Endothelial cell of umbilical vein (primary cell): ENCODE data around the gene IFI35. TPM values are rescaled to one million over a fixed set of nuclear protein-coding genes. Genes with fewer than 3 reads are reported as not detected.

ENCODE experiments used
- BruUV-seq: library from RNA; stranded (reverse); fragments of 400-500 nt; replicated peaks from 2 replicates; lab custom pipeline; 2021; lab: Mats Ljungman, UMichigan
- CTCF ChIA-PET: fragments of 300-600, 350-600 bp; sonication (Branson Sonifier 250); formaldehyde crosslinking; loops from one replicate; lab custom pipeline; 2021; ENCODE audit warnings: antibody characterized with exemption, inconsistent platforms; lab: Charles Lee
- POLR2A ChIA-PET: fragments of 300-600, 350-600 bp; sonication (Branson Sonifier 250); formaldehyde crosslinking; loops from one replicate; lab custom pipeline; 2021; ENCODE audit warnings: antibody characterized with exemption, inconsistent platforms; lab: Charles Lee
- DNase-seq: peaks from one replicate; pipeline ENCODE4 v3.0.0-alpha.2; 2011; ENCODE audit warnings: low read depth, low spot score
- FAIRE-seq: peaks from 2 replicates; lab custom pipeline; 2011; peaks lifted over from hg19 to GRCh38; lab: Jason Lieb, UNC
- H2AFZ ChIP-seq: 2 replicates; pipeline ENCODE4 v1.6.0; 2012; ENCODE audit warnings: low read depth, low read length, control low read depth, inconsistent platforms
- H3K27ac ChIP-seq: 2 replicates; pipeline ENCODE4 v1.5.1; 2011; ENCODE audit warnings: low read depth, mild to moderate bottlenecking, control low read depth, low read length, moderate library complexity; ENCODE audit not compliant: insufficient read depth
- H3K27me3 ChIP-seq, 2 experiments: 2 replicates each; pipeline versions ENCODE4 v1.6.0 to v1.6.1; 2011; ENCODE audit warnings: low read length in 2 of 2, mixed read lengths in 1 of 2; ENCODE audit not compliant: control insufficient read depth in 2 of 2, insufficient read depth in 2 of 2
- H3K36me3 ChIP-seq, 2 experiments: 2 replicates in 1 of 2; 3 replicates in 1 of 2; pipeline ENCODE4 v1.5.1; 2011; ENCODE audit warnings: low read length in 2 of 2, mild to moderate bottlenecking in 1 of 2, moderate library complexity in 1 of 2; ENCODE audit not compliant: control insufficient read depth in 2 of 2, insufficient read depth in 2 of 2; ENCODE audit errors: extremely low read depth in 1 of 2
- H3K4me1 ChIP-seq: 3 replicates; pipeline ENCODE4 v1.5.1; 2011; ENCODE audit warnings: mild to moderate bottlenecking, low read length; ENCODE audit not compliant: control insufficient read depth, insufficient read depth; ENCODE audit errors: extremely low read depth
- H3K4me2 ChIP-seq: 2 replicates; pipeline ENCODE4 v1.6.1; 2011; ENCODE audit warnings: low read length, control low read depth, mixed read lengths; ENCODE audit not compliant: insufficient read depth
- H3K4me3 ChIP-seq, 3 experiments: fragments of 200-600 bp in 1 of 3; sonication (generic), shearing (Covaris generic) in 1 of 3; replicated peaks in 1 of 3; 2 replicates each; pipeline ENCODE4 v1.5.1; 2011 to 2016; ENCODE audit warnings: control low read depth in 3 of 3, low read length in 3 of 3, mild to moderate bottlenecking in 2 of 3, inconsistent platforms in 1 of 3, low read depth in 1 of 3, moderate library complexity in 1 of 3; ENCODE audit not compliant: insufficient read depth in 1 of 3
- H3K79me2 ChIP-seq: 2 replicates; pipeline ENCODE4 v1.6.0; 2012; ENCODE audit warnings: low read length, inconsistent platforms; ENCODE audit not compliant: control insufficient read depth, insufficient read depth
- H3K9ac ChIP-seq: replicated peaks from 2 replicates; pipeline ENCODE3; 2011; ENCODE audit warnings: low read length, control low read depth; ENCODE audit not compliant: insufficient read depth; ENCODE audit errors: extremely low read depth
- H3K9me1 ChIP-seq: replicated peaks from 3 replicates; pipeline ENCODE4 v1.6.0; 2011; ENCODE audit warnings: mild to moderate bottlenecking, low read length; ENCODE audit not compliant: control insufficient read depth, insufficient read depth; ENCODE audit errors: extremely low read depth
- H3K9me3 ChIP-seq: replicated peaks from 2 replicates; pipeline ENCODE4 v1.5.1; 2012; ENCODE audit warnings: low read length, inconsistent platforms; ENCODE audit not compliant: control insufficient read depth, insufficient read depth
- H4K20me1 ChIP-seq: replicated peaks from 2 replicates; pipeline ENCODE3; 2011; ENCODE audit warnings: mild to moderate bottlenecking, low read length; ENCODE audit not compliant: control insufficient read depth, insufficient read depth; ENCODE audit errors: extremely low read depth
- EZH2 ChIP-seq: IDR thresholded peaks from 2 replicates; pipeline ENCODE4 v1.6.1; 2012; ENCODE audit warnings: borderline replicate concordance, low read depth, mild to moderate bottlenecking, moderate library complexity, low read length, inconsistent platforms; ENCODE audit not compliant: severe bottlenecking
- FOS ChIP-seq: IDR thresholded peaks from 2 replicates; pipeline ENCODE4 v1.6.1; 2011; ENCODE audit warnings: mild to moderate bottlenecking, low read length, moderate library complexity, borderline replicate concordance; ENCODE audit not compliant: insufficient read depth
- GATA2 ChIP-seq: IDR thresholded peaks from 2 replicates; pipeline ENCODE4 v1.7.0; 2011; ENCODE audit warnings: low read depth, mild to moderate bottlenecking, moderate library complexity, mixed read lengths, low read length; ENCODE audit not compliant: insufficient read length, insufficient read depth
- JUN ChIP-seq: IDR thresholded peaks from 2 replicates; pipeline ENCODE4 v1.6.1; 2011; ENCODE audit warnings: borderline replicate concordance, low read depth; ENCODE audit not compliant: insufficient read length, insufficient read depth
- MYC ChIP-seq: IDR thresholded peaks from one replicate; pipeline ENCODE4 v1.6.1; 2011; ENCODE audit warnings: mild to moderate bottlenecking, low read depth, low read length
- POLR2A ChIP-seq: IDR thresholded peaks from 2 replicates; pipeline ENCODE4 v1.6.1; 2012; ENCODE audit warnings: low read depth, mild to moderate bottlenecking, control low read depth, low read length
- POLR2AphosphoS5 ChIP-seq: IDR thresholded peaks from 2 replicates; pipeline ENCODE4 v1.6.1; 2012; ENCODE audit warnings: low read depth, mild to moderate bottlenecking, control low read depth, low read length, moderate library complexity; ENCODE audit not compliant: insufficient read depth
- dilution Hi-C: fragments of 300-500 bp; cut with MboI; formaldehyde crosslinking; loops from one replicate; pipeline ENCODE4 v1.15.0; 2019; ENCODE audit warnings: low sequenced_read_pairs; ENCODE audit not compliant: extremely low pct_ligation_motif_present
- intact Hi-C: fragments of 100-400 bp; cut with micrococcal nuclease; formaldehyde crosslinking; loops from one replicate; pipeline ENCODE4 v1.10.0; 2022
- polyA plus RNA-seq, 4 experiments: library from polyadenylated mRNA; depleted of rRNA in 3 of 4; stranded (reverse) in 3 of 4; unstranded in 1 of 4; fragments of >200 nt; gene quantifications; 2 replicates each; pipeline versions ENCODE4 v1.2.1 to v1.2.3, GENCODE V29; 2011 to 2012; ENCODE audit warnings: missing spikeins in 1 of 4
- small RNA-seq: library from RNA; depleted of rRNA; stranded (forward); fragments of <200 nt; gene quantifications from one replicate; pipeline ENCODE3, GENCODE V24; 2012; ENCODE audit warnings: low replicate concordance, low read depth; ENCODE audit not compliant: insufficient read depth, insufficient read length
- total RNA-seq: library from RNA; stranded (reverse); gene quantifications from 2 replicates; pipeline ENCODE4 v1.2.3, GENCODE V29; 2021
- TF ChIP-seq, protein P1 (sequence below), 2 donors: IDR thresholded peaks; 1 replicate in 1 of 2; 2 replicates in 1 of 2; pipeline ENCODE4 v1.5.1; 2011; ENCODE audit warnings: low read length in 2 of 2, mild to moderate bottlenecking in 2 of 2, moderate library complexity in 2 of 2, control low read depth in 1 of 2, inconsistent platforms in 1 of 2, low read depth in 1 of 2; ENCODE audit not compliant: insufficient read depth in 1 of 2; ENCODE audit errors: extremely low read depth in 1 of 2
- TF ChIP-seq, protein P2 (sequence below): IDR thresholded peaks from 2 replicates; pipeline ENCODE4 v1.6.1; 2011; ENCODE audit not compliant: insufficient read depth, insufficient read length

The IFI35 gene
- total and polyA plus RNA-seq, 2 donors (not counting 3 experiments of a cell fraction or from before 2014, with no cell fraction given) = 11.1 to 22.5 TPM

DNA sequence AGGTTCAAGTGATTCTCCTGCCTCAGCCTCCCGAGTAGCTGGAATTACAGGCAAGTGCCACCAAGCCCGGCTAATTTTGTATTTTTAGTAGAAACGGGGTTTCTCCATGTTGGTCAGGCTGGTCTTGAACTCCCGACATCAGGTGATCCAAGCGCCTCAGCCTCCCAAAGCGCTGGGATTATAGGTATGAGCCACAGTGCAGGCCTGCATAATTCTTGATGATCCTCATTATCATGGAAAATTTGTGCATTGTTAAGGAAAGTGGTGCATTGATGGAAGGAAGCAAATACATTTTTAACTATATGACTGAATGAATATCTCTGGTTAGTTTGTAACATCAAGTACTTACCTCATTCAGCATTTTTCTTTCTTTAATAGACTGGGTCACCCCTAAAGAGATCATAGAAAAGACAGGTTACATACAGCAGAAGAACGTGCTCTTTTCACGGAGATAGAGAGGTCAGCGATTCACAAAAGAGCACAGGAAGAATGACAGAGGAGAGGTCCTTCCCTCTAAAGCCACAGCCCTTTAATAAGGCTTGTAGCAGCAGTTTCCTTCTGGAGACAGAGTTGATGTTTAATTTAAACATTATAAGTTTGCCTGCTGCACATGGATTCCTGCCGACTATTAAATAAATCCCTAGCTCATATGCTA, 56.5 kb downstream of the IFI35 start:
- dilution Hi-C loops = no loop called here

More for the DNA sequence above, 56.5 kb downstream of the IFI35 start:
- peaks cover 0 to 2% of the 10 kb centered on the region in 2 experiments for H3K36me3 ChIP-seq
- no peaks in the 10 kb centered on the region for H3K9me1 ChIP-seq
- H3K4me2 ChIP-seq = no peak overlapping the region
- CTCF ChIA-PET = interaction anchor here (1.0 kb wide), 1 partner anchor 38 kb away, joined by 3 read pairs; no protein-coding TSS in a partner anchor
- POLR2A ChIA-PET = no interaction called here
- TF ChIP-seq, protein P1, sequence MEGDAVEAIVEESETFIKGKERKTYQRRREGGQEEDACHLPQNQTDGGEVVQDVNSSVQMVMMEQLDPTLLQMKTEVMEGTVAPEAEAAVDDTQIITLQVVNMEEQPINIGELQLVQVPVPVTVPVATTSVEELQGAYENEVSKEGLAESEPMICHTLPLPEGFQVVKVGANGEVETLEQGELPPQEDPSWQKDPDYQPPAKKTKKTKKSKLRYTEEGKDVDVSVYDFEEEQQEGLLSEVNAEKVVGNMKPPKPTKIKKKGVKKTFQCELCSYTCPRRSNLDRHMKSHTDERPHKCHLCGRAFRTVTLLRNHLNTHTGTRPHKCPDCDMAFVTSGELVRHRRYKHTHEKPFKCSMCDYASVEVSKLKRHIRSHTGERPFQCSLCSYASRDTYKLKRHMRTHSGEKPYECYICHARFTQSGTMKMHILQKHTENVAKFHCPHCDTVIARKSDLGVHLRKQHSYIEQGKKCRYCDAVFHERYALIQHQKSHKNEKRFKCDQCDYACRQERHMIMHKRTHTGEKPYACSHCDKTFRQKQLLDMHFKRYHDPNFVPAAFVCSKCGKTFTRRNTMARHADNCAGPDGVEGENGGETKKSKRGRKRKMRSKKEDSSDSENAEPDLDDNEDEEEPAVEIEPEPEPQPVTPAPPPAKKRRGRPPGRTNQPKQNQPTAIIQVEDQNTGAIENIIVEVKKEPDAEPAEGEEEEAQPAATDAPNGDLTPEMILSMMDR (IDR thresholded peaks at IDR 0.05; ENCODE audit: extremely low read depth in 1 of 2, insufficient read depth in 1 of 2, low read depth in 1 of 2, low read length in 2 of 2) = no peak
- TF ChIP-seq, protein P2, sequence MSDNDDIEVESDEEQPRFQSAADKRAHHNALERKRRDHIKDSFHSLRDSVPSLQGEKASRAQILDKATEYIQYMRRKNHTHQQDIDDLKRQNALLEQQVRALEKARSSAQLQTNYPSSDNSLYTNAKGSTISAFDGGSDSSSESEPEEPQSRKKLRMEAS = no peak
- TF ChIP-seq POLR2AphosphoS5 (no peak), GATA2 (no peak), MYC (no peak), POLR2A (no peak), JUN (no peak), FOS (no peak), EZH2 (no peak)
- H3K4me1 ChIP-seq = no peaks in the 10 kb centered on the region
- H2AFZ ChIP-seq = no peak overlapping the region
- DNase-seq = no peak
- H3K9ac ChIP-seq = no peak overlapping the region
- no peaks in the 10 kb centered on the region for H3K79me2 ChIP-seq
- no peak overlapping the region for H3K27ac ChIP-seq
- no peaks in the 10 kb centered on the region for H3K27me3 ChIP-seq
- no peak for FAIRE-seq
- intact Hi-C loops = no loop called here
- no peak overlapping the region for H3K4me3 ChIP-seq
- H4K20me1 ChIP-seq = no peaks in the 10 kb centered on the region
- H3K9me3 ChIP-seq = no peaks in the 10 kb centered on the region
- no TSS peak for BruUV-seq

Small RNA genes lying within 50 kb of the gene (small RNA-seq; reads per million reads assigned to genes)
- gene AARSD1 = 3.7 reads per million, percentile 26 among the genes with 10 or more reads in this experiment

Other genes with a start within 250 kb of the IFI35 start
- 71.0 and 106 TPM in 2 replicates for gene RAMP2, start 245.6 kb upstream of the IFI35 start, total RNA-seq
- 192 and 262 TPM in 2 replicates for gene RAMP2, start 245.6 kb upstream of the IFI35 start, polyA plus RNA-seq
- 45.0 and 47.1 TPM in 2 replicates for gene VPS25, start 233.3 kb upstream of the IFI35 start, total RNA-seq
- gene VPS25, start 233.3 kb upstream of the IFI35 start, polyA plus RNA-seq = 86.8 and 107 TPM in 2 replicates
- 1.9 TPM in 2 replicates for gene WNK4, start 226.2 kb upstream of the IFI35 start, total RNA-seq
- gene WNK4, start 226.2 kb upstream of the IFI35 start, polyA plus RNA-seq = 0.48 and 0.84 TPM in 2 replicates
- 56.6 and 57.5 TPM in 2 replicates for gene COA3, start 208.1 kb upstream of the IFI35 start, total RNA-seq
- gene COA3, start 208.1 kb upstream of the IFI35 start, polyA plus RNA-seq = 126 and 139 TPM in 2 replicates
- not detected in 2 replicates for gene CNTD1, start 207.9 kb upstream of the IFI35 start, total RNA-seq
- gene CNTD1, start 207.9 kb upstream of the IFI35 start, polyA plus RNA-seq = not detected in 2 replicates
- 92.3 and 93.5 TPM in 2 replicates for gene BECN1, start 182.5 kb upstream of the IFI35 start, total RNA-seq
- gene BECN1, start 182.5 kb upstream of the IFI35 start, polyA plus RNA-seq = 51.4 and 63.1 TPM in 2 replicates
- gene PSME3, start 173.4 kb upstream of the IFI35 start, total RNA-seq = 126 and 133 TPM in 2 replicates
- gene PSME3, start 173.4 kb upstream of the IFI35 start, polyA plus RNA-seq = 94.7 and 98.4 TPM in 2 replicates
- gene AOC2, start 162.2 kb upstream of the IFI35 start, total RNA-seq = 1.6 and 1.9 TPM in 2 replicates
- 0.62 and 0.65 TPM in 2 replicates for gene AOC2, start 162.2 kb upstream of the IFI35 start, polyA plus RNA-seq
- 0.27 and 0.44 TPM in 2 replicates for gene AOC3, start 155.6 kb upstream of the IFI35 start, total RNA-seq
- 0.11 and 0.19 TPM in 2 replicates for gene AOC3, start 155.6 kb upstream of the IFI35 start, polyA plus RNA-seq
- gene G6PC1, start 106.0 kb upstream of the IFI35 start, total RNA-seq = not detected in 2 replicates
- gene G6PC1, start 106.0 kb upstream of the IFI35 start, polyA plus RNA-seq = not detected in 2 replicates
- 39.7 and 53.2 TPM in 2 replicates for gene AARSD1, start 42.3 kb upstream of the IFI35 start, total RNA-seq
- 38.3 and 42.8 TPM in 2 replicates for gene AARSD1, start 42.3 kb upstream of the IFI35 start, polyA plus RNA-seq
- not detected in 2 replicates for gene PTGES3L, start 26.7 kb upstream of the IFI35 start, total RNA-seq
- 0.23 and 0.45 TPM in 2 replicates for gene PTGES3L, start 26.7 kb upstream of the IFI35 start, polyA plus RNA-seq
- gene RUNDC1, start 26.2 kb upstream of the IFI35 start, total RNA-seq = 11.7 and 12.0 TPM in 2 replicates
- 7.3 and 9.2 TPM in 2 replicates for gene RUNDC1, start 26.2 kb upstream of the IFI35 start, polyA plus RNA-seq
- gene RPL27, start 8.4 kb upstream of the IFI35 start, total RNA-seq = 1,014 and 1,102 TPM in 2 replicates
- 2,467 and 2,620 TPM in 2 replicates for gene RPL27, start 8.4 kb upstream of the IFI35 start, polyA plus RNA-seq
- gene VAT1, start 15.6 kb downstream of the IFI35 start, total RNA-seq = 482 and 487 TPM in 2 replicates
- gene VAT1, start 15.6 kb downstream of the IFI35 start, polyA plus RNA-seq = 339 and 370 TPM in 2 replicates
- gene RND2, start 18.4 kb downstream of the IFI35 start, total RNA-seq = 0.53 and 0.97 TPM in 2 replicates
- gene RND2, start 18.4 kb downstream of the IFI35 start, polyA plus RNA-seq = 0.60 and 0.81 TPM in 2 replicates
- gene BRCA1, start 118.6 kb downstream of the IFI35 start, total RNA-seq = 25.7 and 29.0 TPM in 2 replicates
- 13.5 and 14.3 TPM in 2 replicates for gene BRCA1, start 118.6 kb downstream of the IFI35 start, polyA plus RNA-seq
- gene NBR1, start 164.4 kb downstream of the IFI35 start, total RNA-seq = 52.1 and 57.0 TPM in 2 replicates
- 22.9 and 26.4 TPM in 2 replicates for gene NBR1, start 164.4 kb downstream of the IFI35 start, polyA plus RNA-seq
- 11.5 and 14.8 TPM in 2 replicates for gene TMEM106A, start 205.1 kb downstream of the IFI35 start, total RNA-seq
- gene TMEM106A, start 205.1 kb downstream of the IFI35 start, polyA plus RNA-seq = 12.9 and 14.3 TPM in 2 replicates
- gene CCDC200, start 221.8 kb downstream of the IFI35 start, total RNA-seq = not detected in 2 replicates
- not detected in 2 replicates for gene CCDC200, start 221.8 kb downstream of the IFI35 start, polyA plus RNA-seq
- 3,596 and 4,679 TPM in 2 replicates for gene RNU2-1, start 227.2 kb downstream of the IFI35 start, total RNA-seq
- gene RNU2-1, start 227.2 kb downstream of the IFI35 start, polyA plus RNA-seq = not detected in 2 replicates